Activated naive CD4-positive, alpha-beta T cell treated with anti-CD3 and anti-CD28 coated beads, Interleukin-2, amount 50 U/mL, for 72 hours (primary cell): Measurements from ENCODE around the gene TAF1A. TPM values are rescaled to one million over a fixed set of nuclear protein-coding genes. Genes with fewer than 3 reads are reported as not detected.
"Not testable (repeated sequence)": the region's sequence is repeated elsewhere in the genome, so short reads cannot be mapped to it uniquely, and the experiment has no call there.

Source experiments
- ATAC-seq, 2 donors: fragments of 150-1000 bp; cut with Tn5 transposase; 2 replicates each; pipeline ENCODE4 v1.10.0; 2021; ENCODE audit warnings: mild to moderate bottlenecking in 2 of 2, moderate library complexity in 2 of 2
- DNase-seq, 2 donors: peaks; one replicate each; pipeline ENCODE4 v3.0.0; 2021 to 2022; ENCODE audit warnings: low spot score in 2 of 2
- H3K27ac Mint-ChIP-seq, 2 donors: one replicate each; pipeline ENCODE4 v1.8.0; 2022; ENCODE audit warnings: mild to moderate bottlenecking in 2 of 2, mixed read lengths in 2 of 2
- H3K36me3 Mint-ChIP-seq, 2 donors: one replicate each; pipeline ENCODE4 v1.8.0; 2022; ENCODE audit warnings: mixed read lengths in 2 of 2
- H3K9me3 Mint-ChIP-seq, 2 donors: one replicate each; pipeline ENCODE4 v1.8.0; 2022; ENCODE audit warnings: mixed read lengths in 2 of 2
- total RNA-seq, 2 donors: library from RNA; stranded (reverse); gene quantifications; one replicate each; pipeline ENCODE4 v1.2.3, GENCODE V29; 2022

TAF1A gene
- total RNA-seq, 2 donors from 2014 or later, result 14.7 to 21.8 TPM

DNA sequence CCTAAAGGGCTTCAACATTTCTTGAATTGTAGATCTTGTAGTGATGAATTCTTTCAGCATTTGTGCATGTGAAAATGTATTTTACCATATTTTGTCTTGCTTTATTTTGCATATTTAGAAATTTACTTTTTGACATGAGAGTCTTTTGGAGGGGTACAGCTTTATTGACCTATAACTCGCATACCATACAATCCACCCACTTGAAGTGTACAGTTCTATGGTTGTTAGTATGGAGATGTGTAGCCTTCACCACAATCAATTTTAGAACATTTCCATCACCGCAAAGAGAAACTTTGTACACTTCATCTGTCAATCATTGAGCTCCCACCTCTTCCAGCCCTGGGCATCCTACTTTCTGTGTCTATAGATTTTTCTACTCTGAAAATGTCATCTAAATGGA, 21.0 kb upstream of the TAF1A start:
- Mint-ChIP-seq H3K9me3 (peaks cover 6 to 9% of the 10 kb centered on the region in 2 donors), H3K36me3 (peaks cover 0 to 6% of the 10 kb centered on the region in 2 donors), H3K27ac (no peak overlapping the region)
- ATAC-seq (no peak), DNase-seq (no peak)

DNA sequence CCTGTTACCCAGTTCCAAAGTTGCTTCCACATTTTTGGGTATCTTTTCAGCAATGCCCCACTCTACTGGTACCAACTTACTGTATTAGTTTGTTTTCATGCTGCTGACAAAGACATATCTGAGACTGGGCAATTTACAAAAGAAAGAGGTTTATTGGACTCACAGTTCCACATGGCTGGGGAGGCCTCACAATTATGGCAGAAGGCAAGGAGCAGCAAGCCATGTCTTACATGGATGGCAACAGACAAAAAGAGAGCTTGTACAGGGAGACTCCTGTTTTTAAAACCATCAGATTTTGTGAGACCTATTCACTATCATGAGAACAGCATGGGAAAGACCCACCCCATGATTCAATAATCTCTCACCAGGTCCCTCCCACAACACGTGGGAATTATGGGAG, 19.4 kb upstream of the TAF1A start:
- not testable (repeated sequence) for DNase-seq, H3K9me3 Mint-ChIP-seq, H3K27ac Mint-ChIP-seq, H3K36me3 Mint-ChIP-seq, ATAC-seq

DNA sequence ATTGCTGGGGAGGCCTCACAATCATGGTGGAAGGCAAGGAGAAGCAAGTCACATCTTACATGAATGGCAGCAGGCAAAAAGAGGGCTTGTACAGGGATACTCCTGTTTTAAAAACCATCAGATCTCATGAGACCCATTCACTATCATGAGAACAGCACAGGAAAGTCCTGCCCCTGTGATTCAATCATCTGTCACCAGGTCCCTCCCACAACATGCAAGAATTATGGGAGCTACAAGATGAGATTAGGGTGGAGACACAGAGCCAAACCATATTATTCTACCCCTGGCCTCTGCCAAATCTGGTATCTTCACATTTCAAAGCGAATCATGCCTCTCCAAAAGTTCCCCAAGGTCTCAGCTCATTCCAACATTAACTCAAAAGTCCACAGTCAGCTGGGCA, 17.0 kb upstream of the TAF1A start:
- ATAC-seq (no peak), DNase-seq (no peak)
- peaks cover 0 to 6% of the 10 kb centered on the region in 2 donors for H3K36me3 Mint-ChIP-seq
- H3K27ac Mint-ChIP-seq, result no peak overlapping the region
- peaks cover 6 to 9% of the 10 kb centered on the region in 2 donors for H3K9me3 Mint-ChIP-seq

GRCh38 chr1:222601257-222601656, 11.5 kb upstream of the TAF1A start:
- Mint-ChIP-seq H3K36me3 (no peaks in the 10 kb centered on the region), H3K27ac (no peak overlapping the region), H3K9me3 (no peaks in the 10 kb centered on the region)
- DNase-seq (no peak), ATAC-seq (no peak)

GRCh38 chr1:222600281-222600680, 10.5 kb upstream of the TAF1A start:
- no peak for DNase-seq
- no peak for ATAC-seq
- no peaks in the 10 kb centered on the region for H3K9me3 Mint-ChIP-seq
- H3K36me3 Mint-ChIP-seq, result no peaks in the 10 kb centered on the region
- H3K27ac Mint-ChIP-seq, result no peak overlapping the region

- H3K9me3 Mint-ChIP-seq, result no peaks in the 10 kb centered on the region
- no peak for DNase-seq
- no peaks in the 10 kb centered on the region for H3K36me3 Mint-ChIP-seq
- ATAC-seq, result no peak
- no peak overlapping the region for H3K27ac Mint-ChIP-seq
Observed at GRCh38 chr1:222596696-222597095, 7.0 kb upstream of the TAF1A start.

DNA sequence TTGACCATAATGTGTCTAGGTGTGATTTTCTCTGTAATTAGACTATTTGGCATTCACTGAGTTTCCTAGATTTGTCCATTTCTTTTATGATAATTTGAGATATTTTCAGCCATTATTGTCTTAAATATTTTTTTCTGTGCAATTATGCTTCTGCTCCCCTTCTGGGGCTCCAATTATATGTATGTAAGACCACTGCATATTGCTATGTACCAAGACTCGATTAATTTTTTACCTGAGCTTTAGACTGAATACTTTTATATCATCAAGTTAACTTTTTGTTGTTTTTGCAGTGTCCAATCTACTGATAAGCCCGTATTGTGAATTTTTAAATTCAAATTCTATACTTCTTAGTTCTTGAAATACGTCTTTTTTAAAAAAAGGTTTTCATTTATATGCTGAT, 5.1 kb upstream of the TAF1A start:
- no peak for ATAC-seq
- Mint-ChIP-seq H3K9me3 (no peaks in the 10 kb centered on the region), H3K36me3 (peaks cover 6 to 8% of the 10 kb centered on the region in 2 donors), H3K27ac (no peak overlapping the region)
- no peak for DNase-seq

DNA sequence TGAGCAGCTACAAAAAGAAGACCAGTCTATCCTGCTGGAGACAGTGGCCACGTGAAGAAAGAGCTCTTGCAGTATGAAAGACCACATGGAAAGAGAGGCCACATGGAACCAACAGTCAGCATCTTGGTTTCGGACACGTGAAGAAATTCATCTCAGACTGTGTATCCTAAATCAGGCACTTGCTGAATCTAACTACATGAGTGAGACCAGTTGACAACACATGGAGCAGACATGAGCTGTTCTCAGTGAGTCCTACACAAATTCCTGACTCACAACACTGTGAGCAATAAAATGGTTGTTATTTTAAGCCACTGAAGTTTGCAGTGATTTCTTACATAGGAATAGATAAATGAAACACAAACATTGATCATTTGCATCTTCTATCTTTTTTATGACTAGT, 2.4 kb upstream of the TAF1A start:
- Mint-ChIP-seq H3K9me3 (no peaks in the 10 kb centered on the region), H3K27ac (no peak overlapping the region), H3K36me3 (peaks cover 18 to 28% of the 10 kb centered on the region in 2 donors)
- ATAC-seq, result no peak
- DNase-seq, result no peak

DNA sequence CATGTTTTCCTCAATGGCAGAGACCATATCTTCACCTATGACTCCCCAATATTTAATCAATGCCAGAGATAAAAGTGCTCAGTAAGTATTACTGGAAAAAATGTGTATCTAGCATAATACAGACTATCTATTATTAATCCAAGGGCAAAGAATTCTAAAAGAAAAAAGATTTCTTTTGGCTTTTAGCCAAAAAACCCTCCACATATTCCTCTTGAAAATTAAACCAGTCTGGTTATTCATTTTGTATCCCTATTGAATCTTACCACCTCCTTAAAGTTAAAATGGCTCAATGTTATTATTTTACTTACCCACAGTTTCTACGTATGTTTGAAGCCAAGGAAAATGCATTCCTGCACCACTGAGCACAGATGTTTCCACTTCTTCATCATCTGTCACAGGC, 1.6 kb downstream of the TAF1A start:
- H3K36me3 Mint-ChIP-seq, result peaks cover 27 to 51% of the 10 kb centered on the region in 2 donors
- H3K27ac Mint-ChIP-seq, result no peak overlapping the region
- DNase-seq, result no peak
- no peaks in the 10 kb centered on the region for H3K9me3 Mint-ChIP-seq
- no peak for ATAC-seq

DNA sequence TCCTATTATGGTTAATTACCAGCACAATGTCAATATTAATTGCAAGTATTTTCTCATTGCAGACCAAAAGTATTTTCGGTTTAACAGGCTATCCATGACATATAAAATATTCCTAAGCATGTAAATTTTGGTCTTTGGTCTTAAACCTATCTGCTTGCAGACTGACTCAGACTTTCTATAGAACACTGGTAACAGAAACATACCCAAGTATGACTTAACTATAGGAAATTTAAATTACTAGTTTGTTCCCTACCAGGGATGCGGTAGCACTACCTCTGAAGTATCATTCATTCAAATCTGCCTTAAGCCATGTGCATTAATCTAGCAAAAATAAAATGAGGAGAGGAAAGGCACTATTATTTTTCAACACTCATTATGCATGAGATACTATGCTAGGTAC, 2.9 kb downstream of the TAF1A start:
- DNase-seq (no peak), ATAC-seq (peak in 1 of 2 donors; percentile 24)
- H3K9me3 Mint-ChIP-seq, result no peaks in the 10 kb centered on the region
- H3K27ac Mint-ChIP-seq, result no peak overlapping the region
- H3K36me3 Mint-ChIP-seq, result peaks cover 37 to 63% of the 10 kb centered on the region in 2 donors

GRCh38 chr1:222583079-222583478, 6.7 kb downstream of the TAF1A start:
- Mint-ChIP-seq H3K9me3 (no peaks in the 10 kb centered on the region), H3K36me3 (peaks cover 19 to 62% of the 10 kb centered on the region in 2 donors), H3K27ac (peak overlapping the region in 1 of 2 donors; percentile 36)
- DNase-seq, result no peak
- no peak for ATAC-seq

GRCh38 chr1:222582099-222582774, 7.5 kb downstream of the TAF1A start:
- Mint-ChIP-seq H3K27ac (peak overlapping the region in 1 of 2 donors; percentile 88), H3K36me3 (peaks cover 19 to 58% of the 10 kb centered on the region in 2 donors), H3K9me3 (no peaks in the 10 kb centered on the region)
- DNase-seq (no peak), ATAC-seq (peak in 1 of 2 donors; percentile 56)

GRCh38 chr1:222579316-222579715, 10.4 kb downstream of the TAF1A start:
- H3K36me3 Mint-ChIP-seq, result peaks cover 20 to 63% of the 10 kb centered on the region in 2 donors
- no peaks in the 10 kb centered on the region for H3K9me3 Mint-ChIP-seq
- no peak for DNase-seq
- H3K27ac Mint-ChIP-seq, result no peak overlapping the region
- ATAC-seq, result no peak

- Mint-ChIP-seq H3K36me3 (peaks cover 17 to 25% of the 10 kb centered on the region in 2 donors), H3K27ac (no peak overlapping the region), H3K9me3 (peaks cover 0 to 5% of the 10 kb centered on the region in 2 donors)
- ATAC-seq (no peak), DNase-seq (no peak)
Observed at GRCh38 chr1:222570837-222571236, 18.9 kb downstream of the TAF1A start.

DNA sequence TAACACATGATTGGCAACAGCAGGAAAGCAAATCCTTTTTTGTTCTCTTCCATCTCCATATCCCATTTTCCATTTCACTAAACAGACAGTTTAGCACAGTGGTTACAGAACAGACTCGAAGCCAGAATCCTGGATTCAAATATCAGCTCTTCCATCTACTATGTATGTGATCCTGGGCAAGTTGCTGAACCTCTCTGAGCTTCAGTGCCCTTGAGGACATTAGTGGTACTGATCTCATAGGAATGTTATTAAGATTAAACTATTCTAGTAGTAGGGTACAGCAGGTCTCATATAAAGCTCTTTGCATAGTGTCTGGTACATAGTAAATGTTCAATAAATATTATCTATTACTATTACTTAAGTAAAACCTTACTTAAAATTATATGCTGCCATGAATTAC, 28.1 kb downstream of the TAF1A start:
- Mint-ChIP-seq H3K9me3 (no peaks in the 10 kb centered on the region), H3K27ac (peak overlapping the region in 1 of 2 donors; percentile 56), H3K36me3 (peaks cover 0 to 6% of the 10 kb centered on the region in 2 donors)
- ATAC-seq, result no peak
- no peak for DNase-seq

DNA sequence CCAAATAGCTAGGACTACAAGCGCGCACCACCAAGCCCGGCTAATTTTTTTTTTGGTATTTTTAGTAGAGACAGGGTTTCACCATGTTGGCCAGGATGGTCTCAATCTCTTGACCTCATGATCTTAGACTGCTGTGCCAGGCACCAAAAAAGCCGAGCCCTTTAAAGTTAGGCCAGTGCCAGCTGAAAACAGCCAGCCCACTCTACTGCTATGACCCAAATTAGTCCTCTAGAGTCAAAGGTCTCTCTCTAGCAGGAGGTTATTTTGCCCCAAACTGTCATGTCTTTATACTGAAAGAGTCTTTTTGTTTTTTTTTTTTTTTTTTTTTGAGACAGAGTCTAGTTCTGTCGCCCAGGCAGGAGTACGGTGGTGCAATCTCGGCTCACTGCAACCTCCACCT, 32.2 kb downstream of the TAF1A start:
- no peak for ATAC-seq
- peaks cover 0 to 6% of the 10 kb centered on the region in 2 donors for H3K36me3 Mint-ChIP-seq
- H3K9me3 Mint-ChIP-seq, result no peaks in the 10 kb centered on the region
- no peak for DNase-seq
- H3K27ac Mint-ChIP-seq, result no peak overlapping the region

GRCh38 chr1:222557148-222557547, 32.6 kb downstream of the TAF1A start:
- Mint-ChIP-seq H3K9me3 (no peaks in the 10 kb centered on the region), H3K27ac (no peak overlapping the region), H3K36me3 (peaks cover 0 to 6% of the 10 kb centered on the region in 2 donors)
- ATAC-seq (no peak), DNase-seq (no peak)

DNA sequence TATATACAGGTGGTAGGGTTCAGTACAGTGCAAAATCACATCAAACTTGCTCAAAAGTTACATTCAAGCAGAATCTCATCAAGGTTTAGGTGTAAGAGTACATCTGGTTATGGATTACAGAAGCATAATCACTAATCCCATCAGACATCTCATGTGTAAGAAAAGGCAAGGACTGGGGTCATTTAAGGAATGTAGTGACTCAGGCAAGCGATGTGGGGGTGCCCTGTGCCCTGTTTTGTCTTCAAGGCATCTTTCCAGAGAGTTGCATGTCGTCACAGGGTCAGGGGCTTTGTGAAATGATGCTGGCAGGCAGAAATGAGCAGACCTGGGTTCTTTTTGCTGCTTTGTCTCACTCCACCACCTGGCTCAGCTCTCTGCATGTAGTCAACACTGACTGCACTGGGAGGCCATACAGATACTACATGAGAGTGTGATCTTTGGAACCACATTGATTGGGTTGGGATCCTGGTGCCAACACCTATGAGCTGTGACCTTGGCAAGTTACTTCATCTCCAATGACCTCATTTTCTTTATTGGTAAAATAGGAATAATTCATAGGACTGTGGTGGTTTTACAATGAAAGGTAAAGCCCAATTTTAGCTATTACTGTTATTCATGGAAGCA, 33.6 kb downstream of the TAF1A start:
- ATAC-seq, result no peak
- DNase-seq, result no peak
- Mint-ChIP-seq H3K27ac (peak overlapping the region in 1 of 2 donors; percentile 20), H3K36me3 (no peaks in the 10 kb centered on the region), H3K9me3 (no peaks in the 10 kb centered on the region)
